Activated CD8-positive, alpha-beta memory T cell treated with anti-CD3 and anti-CD28 coated beads for 36 hours (primary cell): ENCODE measurements around the gene C2orf80. TPM values are rescaled to one million over a fixed set of nuclear protein-coding genes. Genes with fewer than 3 reads are reported as not detected.
"Not testable (repeated sequence)": the region's sequence is repeated elsewhere in the genome, so short reads cannot be mapped to it uniquely, and the experiment has no call there.

Experiments
- CTCF ChIA-PET: fragments of 350-600 bp; sonication (Branson Sonifier 250); formaldehyde crosslinking; loops from one replicate; lab custom pipeline; 2021; ENCODE audit warnings: antibody characterized with exemption; lab: Charles Lee
- POLR2A ChIA-PET: fragments of 350-600 bp; sonication (Branson Sonifier 250); formaldehyde crosslinking; loops from one replicate; lab custom pipeline; 2021; ENCODE audit warnings: antibody characterized with exemption; lab: Charles Lee
- total RNA-seq, 2 experiments: library from RNA; stranded (reverse); gene quantifications; one replicate each; pipeline ENCODE4 v1.2.3, GENCODE V29; 2021

The C2orf80 gene
- total RNA-seq, 2 experiments from 2014 or later: not detected

GRCh38 chr2:208142240-208142924 is 47.4 kb downstream of the C2orf80 start:
- ChIA-PET POLR2A (no interaction called here), CTCF (no interaction called here)

GRCh38 chr2:208139447-208139846 is 50.4 kb downstream of the C2orf80 start:
- ChIA-PET CTCF (no interaction called here), POLR2A (no interaction called here)

DNA sequence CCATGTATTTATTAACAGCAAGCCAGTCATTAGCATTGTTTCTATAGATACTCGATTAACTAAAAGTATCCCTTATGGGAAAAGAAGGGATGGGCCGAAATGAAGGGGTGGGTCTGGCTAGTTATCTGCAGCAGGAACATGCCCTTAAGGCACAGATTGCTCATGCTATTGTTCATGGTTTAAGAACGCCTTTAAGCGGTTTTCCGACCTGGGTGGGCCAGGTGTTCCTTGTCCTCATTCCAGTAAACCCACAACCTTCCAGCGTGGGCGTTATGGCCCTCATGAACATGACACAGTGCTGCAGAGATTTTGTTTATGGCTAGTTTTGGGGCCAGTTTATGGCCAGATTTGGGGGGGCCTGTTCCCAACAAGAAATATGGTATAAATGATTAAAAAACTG is 51.5 kb downstream of the C2orf80 start:
- CTCF ChIA-PET: interaction anchor here (0.7 kb wide), 1 partner anchor 16 kb away, joined by 3 read pairs; no protein-coding TSS in a partner anchor
- POLR2A ChIA-PET: not testable (repeated sequence)

- ChIA-PET POLR2A (no interaction called here), CTCF (no interaction called here)
Measured at GRCh38 chr2:208136716-208137094, 53.1 kb downstream of the C2orf80 start.

DNA sequence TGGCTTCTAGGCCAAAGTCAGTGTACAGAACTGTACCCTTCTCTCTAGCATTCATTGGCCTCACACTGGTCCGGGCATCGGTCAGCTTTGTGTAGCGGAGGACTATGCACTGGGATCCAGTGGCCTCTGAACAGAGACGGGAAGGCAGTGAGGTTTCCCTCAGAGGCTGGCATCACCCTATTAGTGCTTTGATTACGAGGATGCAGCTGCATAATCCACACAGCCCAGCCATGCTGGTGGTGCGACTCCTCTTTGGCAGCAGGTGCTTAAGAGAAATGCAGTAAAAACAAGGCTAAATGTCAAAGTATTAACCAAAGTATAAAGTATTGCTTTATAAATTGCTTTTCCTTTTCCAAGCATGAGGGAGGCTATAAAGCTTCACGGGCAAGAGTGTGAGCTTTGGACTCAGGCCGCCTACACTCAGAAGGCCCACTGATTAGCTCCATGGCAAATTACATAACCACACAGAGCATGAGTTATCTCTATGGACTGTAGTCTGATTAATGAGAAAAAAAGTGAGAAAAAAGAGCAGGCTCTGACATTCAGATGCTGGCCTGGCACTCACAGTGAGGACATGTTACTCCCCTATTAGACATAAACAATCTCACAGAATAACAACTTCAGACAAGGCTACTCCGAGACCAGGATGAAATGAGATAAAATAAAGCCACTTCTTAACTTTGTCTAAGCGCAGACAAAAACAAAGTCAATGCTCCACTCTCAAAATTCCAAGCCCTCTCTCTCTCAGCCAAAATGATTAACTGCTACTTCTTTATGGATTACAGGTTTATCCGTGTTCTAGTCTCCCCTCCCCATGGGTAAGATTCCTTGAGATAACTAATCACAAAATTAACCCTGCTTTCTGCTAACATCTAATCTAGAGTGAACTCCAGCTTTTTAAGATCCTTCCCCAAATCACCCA is 53.8 kb downstream of the C2orf80 start:
- CTCF ChIA-PET: no interaction called here
- POLR2A ChIA-PET: no interaction called here

- ChIA-PET CTCF (no interaction called here), POLR2A (no interaction called here)
Measured at GRCh38 chr2:208134928-208135586, 54.8 kb downstream of the C2orf80 start.

GRCh38 chr2:208130712-208131110 is 59.1 kb downstream of the C2orf80 start:
- ChIA-PET POLR2A (no interaction called here), CTCF (interaction anchor here (0.6 kb wide), 1 partner anchor 459 kb away, joined by 4 read pairs; no protein-coding TSS in a partner anchor)

- POLR2A ChIA-PET: no interaction called here
Measured at GRCh38 chr2:208129744-208130711, 59.8 kb downstream of the C2orf80 start, which contains the start of gene CRYGC. TSS of gene CRYGC (minus strand) at chr2:208129828. CDS start at chr2:208129792, 36 bp downstream.

DNA sequence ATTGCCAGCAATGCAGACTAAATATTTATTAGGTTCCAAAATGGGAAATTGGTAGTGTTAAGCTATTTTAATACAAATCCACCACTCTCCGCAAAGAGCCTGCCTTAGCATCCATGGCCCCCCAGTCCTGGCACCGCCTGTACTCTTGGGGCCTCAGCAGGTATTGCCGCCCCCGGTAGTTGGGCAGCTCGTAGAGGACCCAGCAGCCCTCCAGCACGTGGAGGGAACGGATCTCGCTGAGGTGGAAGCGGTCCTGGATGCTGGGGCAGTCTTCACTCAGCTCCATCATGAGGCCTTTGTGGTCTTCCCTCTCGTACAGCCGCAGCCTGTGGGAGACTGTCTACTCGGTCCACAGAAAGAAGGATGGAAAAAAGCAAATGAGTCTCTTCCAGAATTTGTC is 61.7 kb downstream of the C2orf80 start:
- ChIA-PET CTCF (no interaction called here), POLR2A (no interaction called here)

More at GRCh38 chr2:208129744-208130711, 59.8 kb downstream of the C2orf80 start, which contains the start of gene CRYGC:
- CTCF ChIA-PET: no interaction called here

DNA sequence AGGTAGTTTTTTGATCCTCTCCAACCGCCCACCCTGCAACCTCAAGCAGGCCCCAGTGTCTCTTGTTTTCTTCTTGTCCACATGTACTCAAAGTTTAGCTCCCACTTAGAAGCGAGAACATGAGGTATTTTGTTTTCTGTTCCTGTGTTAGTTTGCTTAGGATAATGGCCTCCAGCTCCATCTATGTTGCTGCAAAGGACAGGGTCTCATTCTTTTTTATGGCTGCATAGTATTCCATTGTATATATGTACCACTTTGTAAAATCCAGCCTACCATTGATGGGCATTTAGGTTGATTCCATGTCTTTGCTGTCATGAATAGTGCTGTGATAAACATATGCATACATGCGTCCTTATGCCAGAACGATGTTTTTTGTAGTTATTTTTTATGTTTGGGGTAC is 62.7 kb downstream of the C2orf80 start:
- POLR2A ChIA-PET: no interaction called here
- CTCF ChIA-PET: no interaction called here

- CTCF ChIA-PET: no interaction called here
Measured at GRCh38 chr2:208125251-208125650, 64.6 kb downstream of the C2orf80 start.

DNA sequence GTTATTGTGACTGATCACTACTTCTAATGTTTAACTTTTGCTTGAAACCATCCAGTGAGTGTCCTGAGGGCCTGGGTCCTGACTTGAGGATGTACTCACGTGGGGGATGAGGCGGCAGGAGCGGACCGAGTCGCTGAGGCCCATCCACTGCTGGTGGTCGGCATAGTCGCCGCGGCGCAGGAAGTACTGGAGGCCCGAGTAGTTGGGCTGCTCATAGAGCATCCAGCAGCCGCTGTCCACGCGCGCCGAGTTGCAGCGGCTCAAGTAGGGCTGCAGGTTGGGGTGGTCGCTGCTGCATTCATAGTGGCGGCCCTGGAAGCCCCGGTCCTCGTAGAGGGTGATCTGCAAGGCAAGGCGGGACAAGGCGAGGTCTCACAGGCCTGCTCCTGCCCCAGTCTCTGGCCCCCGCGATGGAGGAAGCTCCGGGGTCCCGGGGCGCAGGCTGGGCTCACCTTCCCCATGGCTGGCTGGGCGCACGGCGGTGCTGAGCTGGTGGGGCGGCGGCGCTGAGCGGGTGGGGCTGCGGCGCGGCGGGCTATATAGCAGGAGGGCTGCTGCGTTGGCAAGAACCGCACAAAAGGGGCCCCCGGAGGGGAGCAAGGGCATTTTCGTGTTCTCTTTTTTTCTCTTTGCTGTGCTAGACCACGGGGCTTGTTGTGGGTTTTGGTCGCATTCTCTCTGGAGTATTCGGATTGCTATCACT is 65.7 kb downstream of the C2orf80 start, which contains the start of gene CRYGD:
CRYGD (minus strand) TSS at position 512 of the 703 bp plus-strand sequence; CDS start at position 461, 51 bp downstream.
- CTCF ChIA-PET, POLR2A ChIA-PET: not testable (repeated sequence)

More at GRCh38 chr2:208125251-208125650, 64.6 kb downstream of the C2orf80 start:
- POLR2A ChIA-PET: no interaction called here

- CTCF ChIA-PET: interaction anchor here (0.6 kb wide), 1 partner anchor 16 kb away, joined by 3 read pairs; no protein-coding TSS in a partner anchor
Measured at GRCh38 chr2:208122248-208122647, 67.6 kb downstream of the C2orf80 start.

DNA sequence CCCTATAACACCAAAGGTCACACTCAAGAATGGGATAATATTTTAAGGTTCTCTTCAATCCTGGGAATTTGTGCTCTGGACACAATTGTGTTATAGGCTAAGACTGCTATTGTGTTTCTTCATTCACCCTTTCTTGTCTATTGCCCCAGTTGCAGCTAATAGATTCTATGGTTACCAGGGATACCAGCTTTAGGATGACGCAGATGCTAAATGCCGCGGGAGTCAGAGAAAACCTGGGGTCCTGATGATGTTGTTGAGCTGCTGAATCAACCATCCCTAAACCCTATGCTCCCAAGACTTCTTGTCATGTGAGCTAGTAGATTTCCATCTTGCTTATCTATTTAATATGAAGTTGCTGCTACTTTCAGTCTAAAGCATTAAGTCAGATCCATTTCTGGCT is 70.9 kb downstream of the C2orf80 start:
- CTCF ChIA-PET: no interaction called here
- POLR2A ChIA-PET: no interaction called here

More at GRCh38 chr2:208122248-208122647, 67.6 kb downstream of the C2orf80 start:
- POLR2A ChIA-PET: interaction anchor here (0.6 kb wide), 1 partner anchor 594 kb away, joined by 7 read pairs; no protein-coding TSS in a partner anchor

DNA sequence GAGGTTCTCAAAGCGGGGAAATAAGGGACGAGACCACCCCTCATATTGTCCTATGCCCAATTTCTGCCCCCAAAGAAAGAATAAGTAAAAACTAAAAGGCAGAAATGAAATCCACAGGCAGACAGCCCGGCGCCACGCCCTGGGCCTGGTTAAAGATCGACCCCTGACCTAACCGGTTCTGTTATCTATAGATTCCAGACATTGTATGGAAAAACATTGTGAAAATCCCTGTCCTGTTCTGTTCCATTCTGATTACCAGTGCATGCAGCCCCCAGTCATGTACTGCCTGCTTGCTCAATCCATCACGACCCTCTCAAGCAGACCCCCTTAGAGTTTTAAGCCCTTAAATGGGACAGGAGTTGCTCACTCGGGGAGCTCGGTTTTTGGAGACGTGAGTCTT is 72.4 kb downstream of the C2orf80 start:
- CTCF ChIA-PET, POLR2A ChIA-PET: not testable (repeated sequence)
